GM19328 (cell line): Measurements from ENCODE around the gene BTBD2.
"Not testable (repeated sequence)": the region's sequence is repeated elsewhere in the genome, so short reads cannot be mapped to it uniquely, and the experiment has no call there.

Experiments
- ATAC-seq: cut with Tn5 transposase; IDR thresholded peaks from one replicate; pipeline ENCODE4 v1.9.1; 2021; ENCODE audit warnings: mild to moderate bottlenecking, moderate library complexity; ENCODE audit not compliant: unreplicated experiment

The BTBD2 gene

DNA sequence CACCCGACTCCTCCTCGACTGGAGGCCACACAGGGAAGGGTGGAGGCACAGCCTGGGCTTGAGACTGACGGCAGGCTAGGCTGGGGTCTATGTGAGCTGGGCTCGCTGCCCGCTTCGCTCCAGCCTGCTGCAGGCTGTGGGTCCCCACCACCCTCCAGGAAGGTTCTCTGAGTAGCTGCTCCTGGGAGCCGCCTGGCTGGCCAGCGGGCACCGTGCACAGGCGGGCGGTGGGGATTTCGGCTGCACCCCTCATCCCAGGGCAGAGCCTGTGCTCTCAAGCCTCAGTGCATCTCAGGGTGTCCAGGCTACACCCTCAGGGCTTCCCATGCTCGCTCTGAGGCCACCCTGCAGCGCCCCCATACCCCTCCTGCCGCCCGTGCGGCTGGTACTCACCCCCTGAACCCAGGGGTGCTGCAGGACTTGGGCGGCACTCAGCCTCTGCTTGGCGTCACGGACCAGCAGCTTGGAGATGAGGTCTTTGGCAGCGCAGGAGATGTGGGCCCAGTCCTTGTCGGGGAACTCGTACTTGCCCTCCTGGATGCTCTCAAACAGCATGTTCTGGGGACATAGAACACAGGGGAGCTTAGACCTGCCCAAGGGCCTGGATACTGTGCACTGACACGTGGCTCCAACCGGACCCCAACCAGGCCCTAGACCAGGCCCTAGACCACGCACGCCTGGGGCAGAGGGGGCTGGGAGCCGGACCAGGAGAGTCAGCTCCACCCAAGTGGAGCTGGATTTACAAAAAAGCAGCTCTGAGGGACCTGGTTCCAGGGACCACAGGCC, 25.3 kb upstream of the BTBD2 start:
- ATAC-seq: no peak

DNA sequence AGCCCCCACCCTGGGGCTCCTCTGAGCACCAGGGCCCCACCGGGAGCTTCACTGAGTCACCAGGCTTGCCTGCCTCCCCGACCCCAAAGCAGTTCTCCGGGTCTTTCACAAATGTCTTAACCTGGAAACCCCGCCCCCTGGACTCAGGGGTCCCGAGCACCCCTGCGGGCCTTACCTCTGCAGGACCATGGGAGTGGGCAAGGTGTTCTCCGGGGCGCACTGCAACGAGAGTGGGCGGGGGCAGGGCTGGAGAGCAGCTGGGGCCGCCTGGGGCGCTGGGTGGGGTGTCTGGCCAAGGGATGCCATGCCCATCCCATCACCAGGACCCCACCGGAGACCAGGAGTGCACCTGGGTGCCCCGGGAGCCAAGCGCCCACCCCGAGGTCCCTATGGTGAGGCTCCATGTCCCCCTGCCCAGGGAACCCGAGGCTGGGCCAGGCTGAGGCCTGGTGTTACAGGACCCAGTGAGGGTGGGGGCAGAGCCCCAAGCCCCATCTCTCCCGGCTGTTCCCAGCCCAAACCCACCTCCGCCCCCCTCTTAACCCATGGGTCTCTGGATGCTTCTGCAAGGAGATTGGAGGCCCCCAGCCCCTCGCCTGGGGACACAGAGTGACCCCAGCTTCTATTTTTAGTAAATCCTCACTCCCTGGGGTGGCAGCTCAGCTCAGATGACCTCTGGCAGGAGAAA, 24.6 kb upstream of the BTBD2 start:
- ATAC-seq: no peak

DNA sequence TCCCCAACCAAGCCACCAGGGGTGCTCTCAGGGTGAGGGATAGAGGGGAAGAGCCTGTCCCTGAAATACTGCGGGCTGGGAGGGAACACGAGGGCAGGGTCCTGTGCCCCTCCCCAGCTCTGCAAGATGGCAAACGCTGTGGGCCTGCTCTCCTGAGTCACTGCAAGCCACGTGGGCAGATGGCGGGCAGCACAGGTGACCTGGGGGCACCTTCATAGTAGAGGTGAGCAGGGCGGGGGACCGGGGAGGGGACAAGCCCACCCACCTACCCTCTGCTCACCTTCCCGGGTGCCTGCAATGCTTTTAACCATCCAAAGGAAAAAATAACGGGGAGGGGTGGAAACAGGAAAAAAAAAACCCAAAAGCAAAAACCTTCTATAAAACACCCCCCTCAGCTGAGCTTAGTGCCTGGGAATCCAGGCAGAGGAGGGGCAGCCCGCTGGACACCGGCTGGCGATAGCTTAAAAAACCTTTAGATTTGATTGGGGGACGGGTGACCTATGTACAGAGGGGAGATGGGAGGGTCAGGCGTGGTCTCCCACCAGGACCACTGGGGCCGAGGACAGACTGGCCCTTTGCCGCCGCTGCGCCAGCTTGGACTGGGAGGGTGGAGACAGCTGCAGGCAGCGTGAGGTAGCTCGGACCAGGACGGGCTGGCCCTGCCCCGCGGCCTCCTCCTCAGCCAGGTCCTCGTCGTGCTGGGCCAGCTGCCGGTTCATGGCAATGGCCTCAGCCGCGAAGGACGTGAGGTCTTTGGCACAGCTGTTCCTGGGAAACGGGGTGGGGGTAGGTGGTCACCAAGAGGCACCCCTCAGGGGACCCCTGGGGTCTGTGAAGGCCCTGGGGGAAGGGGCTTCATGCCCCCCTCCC, 23.8 kb upstream of the BTBD2 start:
- no peak for ATAC-seq

DNA sequence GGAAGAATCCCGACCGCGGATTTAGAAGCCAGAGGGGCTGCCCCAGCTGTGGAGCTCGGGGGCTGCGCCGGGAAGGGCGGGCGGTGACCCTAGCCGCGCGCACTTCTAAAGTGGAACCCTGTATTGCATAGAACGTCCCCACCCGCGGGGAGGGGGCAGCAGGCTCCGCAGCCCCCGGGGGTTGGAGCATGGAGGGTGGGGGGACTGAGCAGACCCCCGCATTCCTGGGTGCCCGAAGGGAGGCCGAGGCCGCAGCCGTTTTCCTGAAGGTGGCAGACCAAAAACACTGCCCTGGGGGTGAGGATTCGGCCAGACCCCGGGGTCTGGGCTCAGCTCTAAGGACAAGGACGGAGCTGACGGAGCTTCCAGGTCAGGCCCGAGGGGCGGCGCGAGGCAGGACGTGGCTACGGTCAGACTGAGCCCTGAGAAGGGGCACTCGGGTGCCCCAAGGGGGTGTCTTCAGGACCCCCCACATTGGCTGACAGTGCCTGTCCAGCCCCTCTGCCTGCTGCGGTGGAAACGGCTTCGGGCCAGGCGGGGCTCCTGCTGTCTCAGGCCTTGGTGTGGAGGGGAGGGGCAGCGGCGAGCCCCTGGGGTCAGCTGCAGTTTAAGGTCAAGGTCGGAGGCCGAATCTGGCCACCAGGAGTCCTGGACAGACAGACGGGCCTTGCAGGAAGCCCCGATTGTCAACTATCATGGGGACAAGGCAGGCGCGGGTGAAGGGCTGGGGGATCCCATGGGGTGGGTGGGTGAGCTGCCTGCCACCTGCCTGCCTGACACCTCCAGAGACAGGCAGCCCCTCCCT, 23.0 kb upstream of the BTBD2 start:
- no peak for ATAC-seq

DNA sequence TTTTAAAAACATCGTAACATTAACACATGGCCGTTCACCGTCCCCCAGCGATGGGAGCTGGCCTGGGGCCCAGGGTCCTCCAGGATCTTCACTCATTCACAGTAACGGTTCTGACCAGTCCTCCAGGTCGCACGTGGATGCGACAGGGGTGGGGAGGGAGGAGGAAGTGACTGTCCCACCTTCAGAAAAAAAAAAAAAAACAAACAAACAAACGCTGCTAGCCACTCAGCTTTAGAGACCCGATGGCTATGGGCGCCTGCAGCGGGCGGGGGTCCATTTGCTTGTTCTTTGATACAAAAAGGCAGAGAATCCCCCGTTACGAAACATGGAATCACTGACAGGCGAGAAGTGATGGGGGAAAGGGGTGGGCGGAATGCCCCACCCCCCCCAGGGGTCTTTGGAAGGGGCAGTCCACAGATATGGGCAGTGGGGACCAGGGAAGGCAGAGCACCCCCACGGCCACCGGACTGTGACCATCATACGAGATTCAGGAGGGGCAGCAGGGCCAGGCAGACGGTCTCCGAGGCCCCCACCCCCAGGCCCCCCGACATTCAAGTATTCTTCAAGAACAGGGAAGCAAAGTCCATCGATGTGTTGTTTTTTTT, 22.2 kb upstream of the BTBD2 start:
- no peak for ATAC-seq

DNA sequence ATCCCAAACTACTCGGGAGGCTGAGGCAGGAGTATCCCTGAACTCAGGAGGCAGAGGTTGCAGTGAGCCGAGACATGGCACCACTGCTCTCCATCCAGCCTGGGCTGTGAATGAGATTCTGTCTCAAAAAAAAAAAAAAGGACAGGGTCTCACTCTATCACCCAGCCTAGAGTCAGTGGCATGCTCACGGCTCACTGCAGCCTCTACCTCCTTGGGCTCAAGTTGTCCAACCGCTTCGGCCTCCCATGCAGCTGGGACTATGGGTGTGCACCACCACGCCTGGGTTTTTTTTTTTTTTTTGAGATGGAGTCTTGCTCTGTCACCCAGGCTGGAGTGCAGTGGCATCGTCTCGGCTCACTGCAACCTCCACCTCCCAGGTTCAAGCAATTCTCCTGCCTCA, 20.9 kb upstream of the BTBD2 start:
- no peak for ATAC-seq

DNA sequence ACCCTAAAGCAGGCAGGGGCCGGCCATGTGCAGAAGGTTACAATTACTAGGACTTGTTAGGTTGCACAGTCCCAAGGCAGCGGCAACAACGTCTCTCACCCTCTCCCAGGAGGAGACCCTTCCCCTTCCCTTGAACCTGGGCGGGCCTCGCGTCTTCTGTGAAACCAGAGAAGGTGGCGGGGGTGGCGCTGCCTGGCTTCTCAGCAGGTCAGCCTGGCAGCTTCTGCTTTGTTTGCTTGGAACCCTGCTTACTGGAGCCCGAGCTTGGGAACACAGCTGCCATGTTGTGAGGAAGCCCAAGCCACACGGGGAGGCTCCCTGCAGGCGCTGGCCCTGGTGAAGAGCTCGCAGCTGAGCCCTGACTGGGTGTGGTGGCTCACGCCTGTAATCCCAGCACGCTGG, 20.1 kb upstream of the BTBD2 start:
- no peak for ATAC-seq

DNA sequence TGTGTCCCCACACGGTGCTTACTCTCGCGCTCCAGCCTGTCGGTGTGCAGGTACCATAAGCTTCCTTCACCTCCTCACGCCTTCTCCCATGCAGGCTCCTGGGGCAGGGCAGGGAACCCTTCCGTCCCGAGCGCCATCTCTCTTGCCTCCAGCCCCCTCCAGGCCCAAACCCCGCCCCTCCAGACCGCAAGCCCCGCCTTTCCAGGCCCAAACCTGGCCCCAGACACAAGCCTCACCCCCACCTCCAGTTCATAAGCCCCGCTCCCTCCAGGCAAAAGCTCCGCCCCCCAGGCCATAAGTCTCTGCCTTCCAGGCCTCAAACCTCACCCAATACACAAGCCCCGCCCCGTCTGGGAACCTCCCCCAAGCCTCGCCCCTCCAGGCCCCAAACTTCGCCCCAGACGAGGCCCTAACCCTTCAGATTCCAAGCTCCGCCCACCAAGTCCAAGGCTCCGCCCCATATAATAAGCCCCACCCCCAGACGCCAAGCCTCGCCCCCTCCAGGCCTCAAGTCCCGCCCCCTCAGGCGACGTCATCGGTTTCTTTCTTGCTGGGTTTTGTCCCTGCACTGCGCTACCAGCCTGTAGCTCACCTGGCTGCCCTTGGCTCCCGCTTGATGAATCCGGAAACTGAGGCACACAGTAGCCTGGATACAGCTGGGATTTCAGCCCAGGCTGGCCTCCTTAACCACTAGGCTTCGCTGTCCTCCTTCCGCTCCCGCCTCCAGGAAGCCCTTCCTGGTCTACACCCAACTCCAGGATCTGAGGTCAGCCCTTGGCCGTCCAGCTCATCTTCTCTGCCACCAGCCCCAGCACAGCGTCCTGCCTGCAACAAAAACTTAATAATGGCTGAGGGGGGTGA, 19.4 kb upstream of the BTBD2 start:
- ATAC-seq: no peak

DNA sequence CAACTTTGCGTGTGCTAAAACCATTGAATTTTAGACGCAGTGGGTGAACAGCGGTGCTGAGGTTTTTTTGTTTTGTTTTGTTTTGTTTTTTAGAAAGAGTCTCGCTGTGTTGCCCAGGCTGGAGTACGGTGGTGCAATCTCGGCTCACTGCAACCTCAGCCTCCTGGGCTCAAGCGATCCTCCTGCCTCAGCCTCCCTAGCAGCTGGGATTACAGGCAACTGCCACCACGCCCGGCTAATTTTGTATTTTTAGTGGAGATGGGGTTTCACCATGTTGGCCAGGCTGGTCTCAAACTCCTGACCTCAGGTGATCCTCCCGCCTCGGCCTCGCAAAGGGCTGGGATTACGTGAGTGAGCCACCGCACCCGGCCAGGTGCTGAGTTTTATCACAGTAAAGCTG, 18.7 kb upstream of the BTBD2 start:
- not testable (repeated sequence) for ATAC-seq

DNA sequence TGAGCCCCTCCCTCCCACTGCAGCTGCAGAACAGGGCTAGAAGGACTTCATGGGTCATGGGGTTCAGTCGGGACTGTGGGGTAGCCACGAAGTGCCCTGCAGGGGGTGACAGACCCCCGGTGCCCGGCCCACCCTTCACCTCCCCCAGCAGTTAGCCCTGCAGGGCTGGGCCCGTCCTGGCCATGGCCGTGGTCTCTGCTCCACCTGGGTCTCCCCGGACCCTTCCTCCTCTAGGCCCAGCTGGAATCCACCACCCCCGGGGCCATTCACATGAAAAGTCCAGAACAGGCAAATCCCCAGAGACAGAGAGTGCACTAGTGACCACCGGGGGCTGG, 18.3 kb upstream of the BTBD2 start:
- no peak for ATAC-seq

DNA sequence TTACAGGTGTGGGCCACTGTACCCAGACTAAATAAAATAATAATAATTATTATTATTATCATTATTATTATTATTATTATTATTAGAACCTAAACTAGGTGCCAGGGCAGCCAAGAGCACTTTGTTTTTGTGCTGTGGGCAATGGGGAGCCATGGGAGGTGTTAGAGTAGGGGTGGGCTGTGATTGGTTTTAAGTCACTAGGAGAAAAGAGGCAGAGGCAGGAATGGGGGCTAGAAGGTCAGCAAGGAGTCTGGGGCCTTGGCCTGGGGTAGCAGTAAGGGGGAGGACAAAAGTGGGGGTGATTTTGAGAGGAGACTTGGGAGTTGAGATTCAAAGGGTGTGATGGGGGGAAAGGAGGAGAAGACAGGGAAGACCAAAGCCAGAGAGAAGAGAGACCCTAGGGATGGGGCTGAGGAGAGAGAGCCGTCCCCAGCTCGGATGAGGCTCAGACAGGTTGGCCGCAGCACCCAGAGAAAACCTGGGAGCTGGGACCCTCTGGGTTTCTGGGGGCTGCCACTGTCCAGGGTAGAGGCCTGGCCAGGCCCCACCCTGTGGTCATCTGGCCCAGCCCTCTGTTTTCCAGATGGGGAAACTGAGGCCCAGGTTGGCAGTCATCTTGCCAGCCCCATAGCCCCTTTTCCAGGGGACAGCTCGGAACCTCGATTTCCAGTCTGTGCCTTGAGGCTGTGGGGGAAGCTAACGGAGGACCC, 17.8 kb upstream of the BTBD2 start:
- ATAC-seq: no peak

DNA sequence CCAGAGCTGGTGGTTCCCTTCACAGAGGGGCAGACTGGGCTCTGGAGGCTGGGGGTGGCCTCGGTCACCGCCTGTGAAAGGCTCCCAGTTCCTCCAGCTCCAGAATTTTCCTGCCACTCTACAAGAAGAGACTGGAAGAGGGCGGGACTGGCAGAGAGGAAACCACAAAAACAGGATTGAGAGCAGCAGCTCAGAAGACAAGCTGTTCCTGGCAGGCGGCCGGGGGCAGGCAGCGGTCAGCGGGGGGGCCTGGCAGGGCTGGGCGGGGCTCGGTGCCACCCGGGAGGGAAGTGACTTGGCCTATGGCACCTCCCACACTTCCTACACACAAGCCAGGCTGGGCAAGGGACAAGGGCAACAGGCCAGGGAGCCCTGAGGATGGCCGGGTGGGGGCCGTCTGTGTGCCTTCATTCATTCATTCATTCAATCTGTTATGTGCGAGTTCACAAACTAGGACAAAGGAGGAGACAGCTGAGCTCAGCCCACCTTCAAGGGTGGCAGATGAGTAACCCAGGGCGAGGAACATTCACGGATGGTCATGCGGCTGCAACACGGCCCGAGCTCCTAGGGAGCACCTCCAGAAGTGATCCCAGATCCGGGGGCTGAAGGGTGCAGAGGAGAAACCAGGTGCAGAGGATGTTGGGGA, 16.9 kb upstream of the BTBD2 start:
- ATAC-seq: no peak

DNA sequence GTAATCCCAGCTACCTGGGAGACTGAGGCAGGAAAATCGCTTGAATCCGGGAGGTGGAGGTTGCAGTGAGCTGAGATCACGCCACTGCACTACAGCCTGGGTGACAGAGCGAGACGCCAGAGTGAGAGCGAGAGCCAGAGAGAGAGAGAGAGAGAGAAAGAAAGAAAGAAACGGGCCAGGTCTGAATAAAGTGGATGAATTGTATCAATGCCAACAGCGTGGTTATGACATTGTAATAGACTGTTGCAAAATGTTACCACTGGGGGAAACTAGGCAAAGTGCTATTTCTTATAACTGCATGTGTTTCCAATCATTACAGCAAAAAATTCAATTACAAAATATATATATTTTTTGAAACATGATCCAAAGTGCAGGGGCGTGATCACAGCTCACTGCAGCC, 11.8 kb upstream of the BTBD2 start:
- ATAC-seq: no peak

DNA sequence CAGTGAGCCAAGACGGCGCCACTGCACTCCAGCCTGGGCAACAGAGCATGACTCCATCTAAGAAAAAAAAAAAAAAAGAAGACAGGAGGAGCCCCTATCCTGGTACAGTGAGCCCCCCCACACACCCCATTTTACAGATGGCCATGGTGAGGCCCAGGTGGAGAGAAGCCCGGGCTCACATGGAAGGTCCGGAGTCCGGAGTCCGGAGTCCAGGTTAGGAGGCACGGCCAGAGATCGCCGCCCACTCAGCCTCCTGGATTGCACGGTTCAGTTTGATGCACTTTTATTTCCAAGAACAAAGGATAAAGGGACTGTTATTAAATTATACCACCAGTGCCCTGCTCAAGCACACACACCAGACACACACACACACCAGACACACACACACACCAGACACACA, 11.3 kb upstream of the BTBD2 start:
- ATAC-seq: no peak

DNA sequence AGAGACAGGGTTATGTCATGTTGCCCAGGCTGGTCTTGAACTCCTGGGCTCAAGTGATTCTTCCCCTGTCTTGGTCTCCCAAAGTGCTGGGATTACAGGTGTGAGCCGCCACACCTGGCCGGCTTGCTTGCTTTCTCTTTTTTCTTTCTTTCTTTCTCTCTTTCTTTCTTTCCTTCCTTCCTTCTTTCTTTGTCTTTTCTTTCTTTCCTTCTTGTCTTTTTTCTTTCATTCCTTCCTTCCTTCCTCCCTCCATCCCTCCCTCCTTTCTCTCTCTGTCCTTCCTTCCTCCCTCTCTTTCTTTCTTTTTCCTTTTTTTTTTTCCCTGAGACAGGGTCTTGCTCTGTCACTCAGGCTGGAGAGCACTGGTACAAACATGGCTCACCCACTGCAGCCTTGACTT, 6.8 kb upstream of the BTBD2 start:
- no peak for ATAC-seq

DNA sequence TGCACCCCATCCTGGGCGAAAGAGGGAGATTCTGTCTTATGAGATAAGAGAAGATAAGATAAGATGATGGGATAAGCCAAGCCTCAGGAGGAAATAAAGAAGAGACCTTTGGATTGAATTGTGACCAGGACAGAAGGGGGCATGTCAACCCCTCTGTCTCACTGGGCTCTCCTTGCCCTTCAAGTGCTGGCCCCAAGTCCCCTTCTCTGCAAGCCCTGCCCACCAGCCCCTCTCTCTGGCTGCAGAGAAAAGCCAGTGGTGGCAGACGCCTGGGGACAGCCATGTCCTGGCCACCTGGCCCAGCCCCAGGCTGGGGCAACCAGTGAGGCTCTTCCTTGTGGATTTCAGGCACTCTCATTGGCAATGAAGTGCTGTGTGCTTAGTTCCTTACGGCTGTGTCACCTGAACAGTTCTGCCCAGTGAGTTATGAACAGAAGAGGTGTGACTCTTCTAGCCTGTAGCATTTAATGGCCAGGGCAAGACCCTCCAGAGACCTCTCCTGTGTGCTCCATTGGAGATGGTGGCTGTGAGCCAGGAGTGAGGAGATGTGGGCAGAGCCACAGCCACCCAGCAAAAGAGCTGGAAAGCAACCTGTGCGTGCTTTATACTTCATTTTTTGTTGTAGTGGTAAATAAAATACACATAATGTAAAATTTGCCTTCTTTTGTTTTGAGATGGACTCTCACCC, 6.1 kb upstream of the BTBD2 start:
- no peak for ATAC-seq

DNA sequence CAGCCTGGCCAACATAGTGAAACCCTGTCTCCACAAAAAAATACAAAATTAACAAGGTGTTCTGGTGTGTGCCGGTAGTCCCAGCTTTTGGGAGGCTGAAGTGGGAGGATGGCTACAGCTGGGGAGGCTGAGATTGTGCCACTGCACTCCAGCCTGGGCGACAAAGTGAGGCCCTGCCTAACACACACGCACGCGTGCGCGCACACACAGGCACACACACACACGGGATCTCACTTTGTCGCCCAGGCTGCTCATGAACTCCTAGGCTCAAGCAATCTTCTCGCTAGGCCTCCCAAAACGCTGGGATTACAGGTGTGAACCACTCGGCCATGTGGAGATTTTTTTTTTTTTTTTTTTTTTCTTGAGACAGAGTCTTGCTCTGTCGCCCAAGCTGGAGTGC, 3.2 kb upstream of the BTBD2 start:
- ATAC-seq: no peak
